IPS-15b (cell line): ENCODE measurements around the gene INTS2.
A peak's percentile ranks its signal among the peaks of the same experiment; 100 is the strongest.
"Not testable (repeated sequence)": the region's sequence is repeated elsewhere in the genome, so short reads cannot be mapped to it uniquely, and the experiment has no call there.

Experiments used
- H3K27me3 ChIP-seq: one replicate; pipeline ENCODE4 v1.6.1; 2013; ENCODE audit warnings: low read length; ENCODE audit not compliant: control insufficient read depth, insufficient read depth
- H3K36me3 ChIP-seq: one replicate; pipeline ENCODE4 v1.6.1; 2013; ENCODE audit warnings: low read length; ENCODE audit not compliant: control insufficient read depth, insufficient read depth
- H3K4me1 ChIP-seq: one replicate; pipeline ENCODE4 v1.6.1; 2013; ENCODE audit warnings: mild to moderate bottlenecking, low read length; ENCODE audit not compliant: control insufficient read depth, insufficient read depth
- H3K4me3 ChIP-seq: one replicate; pipeline ENCODE4 v1.5.1; 2013; ENCODE audit warnings: low read depth, low read length
- H3K9ac ChIP-seq: one replicate; pipeline ENCODE4 v1.6.1; 2013; ENCODE audit warnings: low read depth, mild to moderate bottlenecking, low read length
- H3K9me3 ChIP-seq: one replicate; pipeline ENCODE4 v1.6.1; 2013; ENCODE audit warnings: mild to moderate bottlenecking, low read length; ENCODE audit not compliant: control insufficient read depth, insufficient read depth

Gene INTS2

DNA sequence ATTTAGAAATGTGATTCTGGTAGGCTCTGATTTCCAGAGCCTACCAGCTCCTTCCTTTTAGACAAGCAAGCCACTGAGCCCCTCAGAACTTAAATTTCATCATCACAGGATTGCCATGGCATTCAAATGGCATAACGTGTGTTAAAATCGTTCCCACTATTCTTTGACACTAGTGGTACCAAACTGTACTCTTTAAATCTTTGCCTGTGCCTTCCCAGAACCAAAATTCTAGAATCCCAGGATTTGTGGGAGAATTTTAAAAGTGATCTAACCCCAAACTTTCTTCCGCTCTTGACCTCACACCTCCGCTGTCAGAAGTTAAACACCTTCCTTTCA is 287 bp upstream of the INTS2 start:
- no peaks in the 10 kb centered on the region for H3K36me3 ChIP-seq
- H3K9ac ChIP-seq, result no peak overlapping the region
- no peaks in the 10 kb centered on the region for H3K27me3 ChIP-seq
- peak overlapping the region; percentile 99 for H3K4me3 ChIP-seq
- no peaks in the 10 kb centered on the region for H3K9me3 ChIP-seq
- H3K4me1 ChIP-seq, result peaks cover 4% of the 10 kb centered on the region

DNA sequence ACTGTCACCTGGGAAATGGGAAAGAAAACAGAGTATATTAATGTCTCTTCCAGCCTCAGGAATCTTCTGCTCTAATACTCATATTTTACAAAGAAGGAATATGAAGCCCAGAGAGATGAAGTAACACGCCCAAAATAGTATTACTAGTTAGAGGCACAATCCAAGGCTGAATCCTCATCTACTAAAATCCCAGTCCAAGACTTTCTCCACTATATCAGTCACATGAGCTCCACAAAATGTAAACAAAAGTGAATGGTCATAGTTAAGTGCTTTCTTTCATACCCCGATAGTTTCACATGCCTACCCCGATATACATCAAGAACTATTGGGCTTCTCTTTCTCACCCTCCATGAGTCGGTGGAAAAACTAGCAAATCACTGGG is 965 bp downstream of the INTS2 start:
- Histone ChIP-seq H3K4me3 (peak overlapping the region; percentile 99), H3K27me3 (no peaks in the 10 kb centered on the region), H3K9ac (peak overlapping the region; percentile 97), H3K4me1 (peaks cover 4% of the 10 kb centered on the region), H3K36me3 (no peaks in the 10 kb centered on the region), H3K9me3 (no peaks in the 10 kb centered on the region)

DNA sequence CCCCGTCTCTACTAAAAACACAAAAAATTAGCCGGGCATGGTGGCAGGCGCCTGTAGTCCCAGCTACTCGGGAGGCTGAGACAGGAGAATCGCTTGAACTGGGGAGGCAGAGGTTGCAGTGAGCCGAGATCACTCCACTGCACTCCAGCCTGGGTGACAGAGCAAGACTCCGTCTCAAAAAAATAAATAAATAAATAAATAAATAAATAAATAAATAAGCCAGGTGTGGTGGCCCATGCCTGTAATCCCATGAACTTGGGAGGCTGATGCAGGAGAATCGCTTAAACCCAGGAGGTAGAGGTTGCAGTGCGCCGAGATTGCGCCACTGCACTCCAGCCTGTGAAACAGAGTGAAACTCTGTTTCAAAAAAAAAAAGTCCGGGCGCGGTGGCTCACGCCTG is 12.6 kb downstream of the INTS2 start:
- H3K4me1 ChIP-seq, H3K27me3 ChIP-seq, H3K4me3 ChIP-seq, H3K9me3 ChIP-seq, H3K9ac ChIP-seq: not testable (repeated sequence)
- peaks cover 11% of the 10 kb centered on the region for H3K36me3 ChIP-seq

DNA sequence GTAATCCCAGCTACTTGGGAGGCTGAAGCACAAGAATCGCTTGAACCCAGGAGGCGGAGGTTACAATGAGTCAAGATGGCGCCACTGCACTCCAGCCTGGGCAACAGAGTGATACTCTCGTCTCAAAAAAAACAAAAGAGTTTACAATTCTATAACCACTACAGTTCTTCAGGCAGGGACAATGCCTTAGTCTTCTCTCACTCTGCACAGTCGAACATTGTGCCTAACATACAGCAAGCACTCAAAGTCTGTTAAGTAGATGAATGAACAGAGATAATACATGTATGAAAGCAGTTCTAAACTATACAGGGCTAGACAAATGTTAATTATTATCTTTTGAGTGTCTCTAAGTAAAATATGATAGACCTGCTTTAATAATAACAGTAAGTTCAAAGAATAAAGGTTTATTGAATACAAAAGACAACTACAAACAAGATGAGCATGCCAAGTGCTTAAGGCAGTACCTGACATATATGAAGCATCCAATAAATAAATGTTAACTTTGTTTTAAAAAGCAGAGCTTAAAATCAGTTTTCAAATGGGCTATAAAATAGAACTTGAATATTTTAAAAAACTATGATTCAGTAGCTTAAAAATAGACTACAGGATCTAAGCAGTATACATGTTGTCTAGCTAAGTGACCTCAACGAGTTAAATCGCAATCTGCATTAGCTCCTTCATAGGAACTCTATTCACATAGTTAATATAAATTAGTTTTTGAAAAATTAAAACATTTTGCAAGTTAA is 19.3 kb downstream of the INTS2 start:
- Histone ChIP-seq H3K4me3 (no peak overlapping the region), H3K4me1 (no peaks in the 10 kb centered on the region), H3K9ac (no peak overlapping the region), H3K27me3 (no peaks in the 10 kb centered on the region), H3K9me3 (no peaks in the 10 kb centered on the region), H3K36me3 (no peaks in the 10 kb centered on the region)

DNA sequence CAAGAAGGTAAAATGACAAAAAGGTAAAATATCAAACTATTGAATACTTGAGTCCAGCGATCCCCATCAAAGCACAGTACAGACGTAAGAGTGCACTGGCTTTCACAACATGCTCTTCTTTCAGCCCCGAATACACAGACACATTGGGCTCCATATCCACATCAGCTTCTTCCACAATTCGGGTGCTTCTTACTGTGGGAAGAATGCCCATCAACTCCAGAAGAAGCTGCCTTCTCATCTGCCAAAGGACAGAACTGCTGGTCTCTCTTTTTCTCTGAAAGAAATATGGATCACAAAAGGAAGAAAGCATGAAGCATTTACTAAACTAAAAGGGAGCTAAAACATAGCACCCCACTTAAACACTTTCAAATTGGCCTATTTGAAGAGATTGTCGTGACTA is 20.4 kb downstream of the INTS2 start:
- no peaks in the 10 kb centered on the region for H3K36me3 ChIP-seq
- no peak overlapping the region for H3K9ac ChIP-seq
- H3K9me3 ChIP-seq, result no peaks in the 10 kb centered on the region
- H3K4me1 ChIP-seq, result no peaks in the 10 kb centered on the region
- no peaks in the 10 kb centered on the region for H3K27me3 ChIP-seq
- no peak overlapping the region for H3K4me3 ChIP-seq

DNA sequence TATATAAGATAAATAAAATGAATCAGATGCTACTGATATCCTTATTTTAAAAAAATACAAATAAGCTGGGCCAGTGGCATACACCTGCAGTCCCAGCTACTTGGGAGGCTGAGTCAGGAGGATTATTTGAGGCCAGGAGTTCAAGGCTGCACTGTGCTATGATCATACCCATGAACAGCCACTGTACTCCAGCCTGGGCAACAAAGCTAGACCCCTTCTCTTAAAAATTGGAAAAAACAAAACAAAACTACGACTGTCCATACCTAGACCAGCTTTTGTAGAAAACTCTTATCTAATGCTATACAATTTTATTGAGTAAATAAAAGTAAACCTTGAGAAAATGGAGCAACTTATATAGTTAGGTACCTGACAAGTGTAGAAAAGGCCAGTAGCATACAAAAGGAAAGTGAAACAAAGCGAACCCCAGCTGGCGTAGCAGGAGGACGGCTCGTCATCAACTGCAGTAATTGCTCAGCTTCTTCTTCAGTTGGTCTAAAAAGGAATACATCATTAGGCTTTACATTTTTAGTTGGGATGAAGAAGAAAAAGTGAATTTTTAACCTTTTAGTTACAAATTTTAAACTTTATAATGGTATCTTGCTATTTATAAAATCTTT is 23.6 kb downstream of the INTS2 start:
- Histone ChIP-seq H3K9me3 (no peaks in the 10 kb centered on the region), H3K36me3 (no peaks in the 10 kb centered on the region), H3K4me1 (no peaks in the 10 kb centered on the region), H3K9ac (no peak overlapping the region), H3K4me3 (no peak overlapping the region), H3K27me3 (no peaks in the 10 kb centered on the region)

DNA sequence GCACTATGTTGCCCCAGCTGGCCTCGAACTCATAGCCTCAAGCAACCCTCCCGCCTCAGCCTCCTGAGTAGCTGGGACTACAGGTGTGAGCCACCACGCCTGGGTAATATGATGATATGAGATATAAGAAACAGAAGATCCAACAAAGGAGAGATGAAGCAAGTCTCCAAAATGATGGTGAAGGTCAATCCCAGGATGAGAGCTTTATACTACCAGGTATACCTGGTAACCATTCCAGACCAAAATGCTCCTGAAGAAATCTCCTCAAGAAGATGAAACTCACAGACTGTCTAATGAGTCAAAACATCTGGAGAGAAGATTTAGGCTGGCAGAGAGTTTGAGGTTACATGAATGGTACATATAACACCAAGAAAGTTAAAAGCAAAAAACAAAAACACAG is 24.5 kb downstream of the INTS2 start:
- no peaks in the 10 kb centered on the region for H3K4me1 ChIP-seq
- H3K9ac ChIP-seq, result no peak overlapping the region
- peaks cover 4% of the 10 kb centered on the region for H3K36me3 ChIP-seq
- no peaks in the 10 kb centered on the region for H3K27me3 ChIP-seq
- no peaks in the 10 kb centered on the region for H3K9me3 ChIP-seq
- no peak overlapping the region for H3K4me3 ChIP-seq

DNA sequence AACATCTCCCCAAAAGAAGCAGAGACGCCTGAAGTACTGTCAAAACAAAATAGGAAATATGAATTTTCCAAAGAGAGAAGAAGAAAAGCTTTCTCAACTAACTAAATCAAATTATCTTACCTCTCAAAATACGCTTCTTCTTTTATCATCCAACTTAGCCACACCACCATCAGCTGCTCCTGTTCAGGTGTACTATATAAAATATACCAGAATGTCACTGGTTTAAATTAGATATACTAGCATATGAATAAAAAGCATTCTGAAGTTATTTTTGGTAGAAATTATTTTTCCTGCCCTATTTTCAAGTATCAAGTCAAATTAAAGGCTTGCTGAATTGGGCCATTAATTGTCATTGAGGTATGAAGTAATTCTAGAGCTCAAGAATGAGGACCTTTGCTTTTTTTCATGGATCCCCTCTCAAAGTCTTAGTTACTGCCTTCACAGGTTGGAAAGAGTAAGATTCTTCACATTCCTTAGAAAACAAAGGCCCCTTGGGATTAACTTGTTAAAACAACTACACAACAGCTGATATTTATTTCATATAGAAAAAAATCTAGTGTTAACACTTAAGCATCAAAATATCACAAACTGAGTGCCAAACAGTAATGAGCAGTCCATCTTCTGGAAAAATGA is 30.1 kb downstream of the INTS2 start:
- Histone ChIP-seq H3K9me3 (no peaks in the 10 kb centered on the region), H3K36me3 (peaks cover 4% of the 10 kb centered on the region), H3K9ac (no peak overlapping the region), H3K4me3 (no peak overlapping the region), H3K4me1 (no peaks in the 10 kb centered on the region), H3K27me3 (no peaks in the 10 kb centered on the region)

DNA sequence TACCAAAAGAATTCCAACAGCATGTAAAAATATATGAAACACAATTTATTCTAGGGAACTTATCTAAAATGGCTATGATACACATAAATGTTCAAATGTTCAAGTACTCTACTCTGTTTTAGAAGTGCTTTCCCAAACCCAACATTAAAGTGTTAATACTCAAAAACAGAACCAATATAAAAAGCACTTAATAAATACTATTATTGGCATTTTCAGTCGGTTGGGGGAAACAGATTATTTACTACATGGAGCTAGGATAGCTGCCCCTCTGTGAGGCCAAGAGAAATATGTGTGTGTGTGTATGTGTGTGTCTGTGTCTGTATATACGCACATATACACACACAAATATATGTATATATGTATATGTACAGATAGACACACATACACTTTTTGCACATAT is 32.4 kb downstream of the INTS2 start:
- Histone ChIP-seq H3K4me3 (no peak overlapping the region), H3K9me3 (no peaks in the 10 kb centered on the region), H3K27me3 (no peaks in the 10 kb centered on the region), H3K9ac (no peak overlapping the region), H3K36me3 (peaks cover 4% of the 10 kb centered on the region), H3K4me1 (no peaks in the 10 kb centered on the region)

DNA sequence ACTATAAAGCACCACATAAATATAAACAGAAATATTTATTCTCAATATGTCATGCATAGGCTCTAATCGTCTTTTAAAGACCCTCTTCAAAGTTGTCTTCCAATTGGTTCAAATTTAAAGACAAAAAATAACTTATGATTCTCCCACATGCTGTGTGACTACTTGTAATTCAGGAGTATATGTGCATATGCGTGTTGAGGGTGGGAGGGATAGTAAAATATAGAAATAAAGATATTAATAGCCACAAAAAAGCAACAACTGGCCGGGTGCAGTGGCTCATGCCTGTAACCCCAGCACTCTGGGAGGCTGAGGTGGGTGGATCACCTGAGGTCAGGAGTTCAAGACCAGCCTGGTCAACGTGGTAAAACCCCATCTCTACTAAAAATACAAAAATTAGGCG is 33.5 kb downstream of the INTS2 start:
- H3K27me3 ChIP-seq, H3K9me3 ChIP-seq, H3K4me3 ChIP-seq, H3K36me3 ChIP-seq, H3K4me1 ChIP-seq, H3K9ac ChIP-seq: not testable (repeated sequence)

DNA sequence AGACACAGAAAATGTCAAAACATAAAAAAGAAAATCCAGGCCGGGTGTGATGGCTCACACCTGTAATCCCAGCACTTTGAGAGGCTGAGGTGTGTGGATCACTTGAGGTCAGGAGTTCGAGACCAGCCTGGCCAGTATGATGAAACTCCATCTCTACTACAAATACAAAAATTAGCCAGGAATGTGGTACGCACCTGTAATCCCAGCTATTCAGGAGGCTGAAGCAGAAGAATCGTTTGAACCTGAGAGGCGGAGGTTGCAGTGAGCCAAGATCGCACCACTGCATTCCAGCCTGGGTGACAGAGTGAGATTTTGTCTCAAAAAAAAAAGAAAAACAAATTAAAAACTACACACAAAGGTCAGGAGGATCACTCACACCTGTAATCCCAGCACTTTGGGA is 40.0 kb downstream of the INTS2 start:
- not testable (repeated sequence) for H3K4me3 ChIP-seq, H3K36me3 ChIP-seq, H3K27me3 ChIP-seq, H3K4me1 ChIP-seq, H3K9ac ChIP-seq, H3K9me3 ChIP-seq

DNA sequence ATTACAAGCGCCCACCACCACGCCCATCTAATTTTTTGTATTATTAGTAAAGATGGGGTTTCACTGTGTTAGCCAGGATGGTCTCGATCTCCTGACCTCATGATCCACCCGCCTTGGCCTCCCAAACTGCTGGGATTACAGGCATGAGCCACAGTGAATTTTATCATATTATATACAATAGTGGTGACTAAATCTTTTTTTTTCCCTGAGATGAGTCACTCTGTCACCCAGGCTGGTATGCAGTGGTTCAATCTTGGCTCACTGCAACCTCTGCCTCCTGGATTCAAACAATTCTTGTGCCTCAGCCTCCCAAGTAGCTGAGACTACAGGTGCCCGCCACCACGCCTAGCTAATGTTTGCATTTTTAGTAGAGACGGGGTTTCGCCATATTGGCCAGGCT is 41.9 kb downstream of the INTS2 start:
- not testable (repeated sequence) for H3K36me3 ChIP-seq, H3K4me3 ChIP-seq, H3K9me3 ChIP-seq, H3K9ac ChIP-seq, H3K4me1 ChIP-seq, H3K27me3 ChIP-seq
